T-helper 2 cell (primary cell): ENCODE measurements around the gene LAYN.
A peak's percentile ranks its signal among the peaks of the same experiment; 100 is the strongest.

Experiments used
- DNase-seq, 5 experiments: peaks; one replicate each; pipeline versions ENCODE4 v3.0.0 to v3.0.0-alpha.2; 2012 to 2022

Gene LAYN

DNA sequence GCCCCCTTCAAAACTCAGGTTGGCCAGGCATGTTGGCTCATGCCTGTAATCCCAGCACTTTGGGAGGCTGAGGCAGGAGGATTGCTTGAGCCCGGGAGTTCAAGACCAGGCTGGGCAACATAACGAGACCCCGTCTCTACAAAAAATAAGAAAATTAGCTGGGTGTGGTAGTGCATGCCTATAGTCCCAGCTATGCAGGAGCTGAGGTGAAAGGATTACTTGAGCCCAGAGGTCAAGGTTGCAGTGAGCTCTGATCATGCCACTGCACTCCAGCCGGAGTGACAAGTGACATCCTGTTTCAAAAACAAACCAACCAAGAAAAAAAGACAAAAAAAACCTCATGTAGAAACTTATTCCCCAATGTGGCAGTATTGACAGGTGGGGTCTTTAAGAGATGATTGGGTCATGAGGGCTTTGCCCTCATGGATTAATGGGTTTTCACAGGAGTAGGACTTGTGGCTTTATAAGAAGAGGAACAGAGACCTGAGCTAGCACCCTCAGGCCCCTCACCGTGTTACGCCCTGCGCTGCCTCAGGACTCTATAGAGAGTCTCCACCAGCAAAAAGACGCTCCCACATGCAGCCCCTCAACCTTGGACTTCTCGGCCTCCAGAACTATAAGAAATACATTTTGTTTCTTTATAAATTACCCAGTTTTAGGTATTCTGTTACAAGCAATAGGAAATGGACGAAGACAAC is 22.3 kb downstream of the LAYN start:
- DNase-seq: no peak

DNA sequence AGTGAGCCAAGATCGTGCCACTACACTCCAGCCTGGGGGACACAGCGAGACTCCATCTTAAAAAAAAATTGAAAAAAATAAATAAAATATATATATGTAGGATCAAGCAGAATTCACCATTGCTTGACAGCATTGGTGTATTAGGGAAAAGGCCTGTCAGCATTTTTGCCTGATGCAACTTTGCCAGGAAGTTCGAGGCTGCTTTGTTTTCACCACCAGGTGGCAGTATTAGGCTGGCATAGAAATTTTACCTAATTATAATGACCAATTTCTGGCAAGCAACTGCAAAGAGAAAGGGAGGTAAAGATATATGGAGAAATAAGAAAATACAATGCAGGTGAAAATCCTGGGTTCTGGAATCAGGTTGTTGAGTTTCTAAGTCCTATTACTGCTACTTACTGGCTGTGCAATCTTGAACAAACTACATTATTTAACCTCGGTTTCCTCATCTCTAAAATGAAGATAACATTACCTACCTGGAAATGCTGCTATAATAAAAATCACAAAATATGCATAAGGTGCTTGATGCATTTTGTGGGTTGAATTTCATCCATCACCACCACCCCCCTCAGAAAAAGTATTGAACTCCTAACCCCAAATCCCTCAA is 24.7 kb downstream of the LAYN start:
- DNase-seq: peak in 4 of 5 experiments; percentile 27 to 50 (median 40)

DNA sequence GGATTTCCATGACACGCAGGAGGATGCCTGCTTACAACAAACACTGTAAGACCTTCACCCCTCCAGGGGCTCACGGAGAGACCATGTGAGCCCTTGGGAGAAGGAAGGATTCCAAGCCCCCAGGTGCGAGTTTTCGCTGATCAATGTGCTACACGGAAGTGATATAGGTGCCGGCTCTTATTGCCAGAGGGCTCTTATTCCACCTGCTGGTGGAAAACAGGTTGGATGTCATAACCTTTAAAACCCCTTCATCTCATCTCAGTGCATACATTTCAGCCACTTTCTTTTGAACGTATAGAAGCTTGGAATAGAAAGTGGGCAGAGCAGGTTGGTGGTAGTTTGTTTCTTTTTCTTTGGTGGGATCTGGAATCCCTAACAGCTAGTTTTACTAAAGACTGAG is 25.8 kb downstream of the LAYN start:
- DNase-seq: no peak

DNA sequence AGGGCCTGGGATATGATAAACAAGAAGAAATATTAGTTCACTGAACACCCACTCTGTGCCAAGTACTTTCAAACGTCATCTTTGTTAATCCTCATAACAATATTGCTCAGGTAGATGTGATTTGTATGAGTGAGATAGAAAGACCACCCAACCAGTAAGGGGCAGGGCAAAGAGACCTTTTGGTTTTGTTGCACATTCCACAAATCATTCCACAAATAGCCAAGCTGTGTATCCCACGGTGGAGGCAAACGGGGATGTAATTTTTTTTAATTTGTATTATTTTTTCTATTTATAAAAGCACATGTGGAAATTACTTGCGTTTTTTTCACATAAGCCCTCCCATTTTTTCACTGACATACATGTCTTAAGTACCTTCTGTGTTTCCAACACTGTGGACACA is 29.0 kb downstream of the LAYN start:
- no peak for DNase-seq

DNA sequence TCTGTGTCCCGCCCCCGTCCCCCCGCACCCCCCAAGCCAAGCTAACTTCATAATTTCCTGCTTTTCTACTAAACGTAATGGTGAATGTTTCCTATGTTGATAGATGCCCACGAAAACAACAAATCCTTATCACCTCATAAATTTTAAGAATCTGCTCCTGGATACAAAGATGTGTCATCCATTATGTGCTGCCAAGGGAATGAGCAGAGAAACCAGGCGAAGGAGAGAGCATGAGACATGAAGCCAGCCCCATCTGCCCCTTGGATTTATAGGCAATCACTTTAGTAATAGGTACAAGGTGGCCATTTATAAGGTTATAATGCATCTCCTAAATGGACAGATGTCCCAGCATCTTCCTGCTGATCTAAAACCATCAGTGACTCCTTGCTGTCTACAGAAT is 30.3 kb downstream of the LAYN start:
- no peak for DNase-seq

DNA sequence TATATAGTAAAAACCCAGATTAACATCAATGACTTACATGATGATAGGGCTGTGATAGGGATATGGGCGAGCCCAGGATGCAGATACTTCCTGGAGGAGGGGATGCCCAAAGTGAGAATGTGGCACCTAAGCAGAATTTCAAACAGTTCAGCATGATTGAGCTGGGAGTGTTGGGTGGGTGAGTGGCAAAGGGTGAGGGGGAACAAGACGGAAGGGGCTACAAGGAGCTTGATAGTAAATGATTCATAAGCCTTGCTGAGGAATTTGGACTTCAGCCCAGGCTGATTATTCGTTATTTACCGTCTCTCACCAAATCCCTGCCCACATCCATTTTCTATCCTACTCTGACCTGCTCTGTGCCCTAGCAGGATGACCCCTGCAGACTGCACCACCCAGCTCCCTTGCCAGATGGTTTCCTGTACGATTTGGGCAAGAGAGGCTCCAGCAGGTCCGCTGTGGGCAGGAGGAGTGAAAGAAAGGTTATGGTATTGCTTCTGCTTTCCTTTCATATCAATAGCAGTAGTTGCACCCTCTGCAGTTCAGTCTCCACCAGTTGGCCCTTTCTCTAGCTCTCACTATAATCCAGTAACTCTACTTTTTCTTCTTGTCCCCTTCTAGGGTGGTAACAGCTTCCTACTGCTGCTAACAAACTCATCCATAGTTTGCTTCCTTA is 31.4 kb downstream of the LAYN start:
- DNase-seq: no peak

DNA sequence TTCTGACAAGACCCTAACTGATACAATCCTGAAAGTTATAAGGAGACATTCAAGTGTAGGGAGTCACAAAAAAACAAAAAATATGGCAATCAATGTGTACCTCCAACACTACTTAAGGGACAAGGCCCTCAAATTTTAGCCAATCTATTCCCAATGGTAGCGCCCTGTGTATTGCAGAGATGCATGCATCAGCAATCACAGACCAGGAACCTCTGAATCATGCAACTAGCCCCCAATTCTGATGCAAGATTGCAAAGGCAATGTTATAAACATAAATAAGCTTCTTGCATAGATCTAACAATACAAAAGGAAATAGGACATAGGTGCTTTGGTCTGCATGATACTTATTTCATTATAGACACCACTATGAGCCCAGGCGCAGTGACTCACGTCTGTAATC is 32.1 kb downstream of the LAYN start:
- DNase-seq: no peak

DNA sequence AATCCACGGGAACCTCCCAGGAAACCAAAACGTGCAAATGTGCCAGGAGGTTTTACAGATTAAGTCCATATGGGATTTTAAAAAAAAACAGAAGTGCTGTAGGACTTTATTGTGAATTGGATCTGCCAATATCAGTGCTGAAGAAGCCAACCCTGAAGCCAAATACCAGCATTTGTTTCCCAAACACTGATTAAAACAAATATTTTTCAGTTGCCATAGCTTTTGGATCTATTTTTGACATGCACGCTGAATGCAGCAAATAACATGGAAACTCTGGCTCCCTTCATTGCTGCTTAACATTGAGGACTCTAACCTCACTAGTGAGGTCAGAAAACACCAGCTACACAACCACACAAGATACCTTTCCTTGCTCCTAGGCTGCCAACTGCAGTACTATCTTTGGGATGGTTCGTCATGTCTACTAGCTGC is 33.3 kb downstream of the LAYN start:
- no peak for DNase-seq

DNA sequence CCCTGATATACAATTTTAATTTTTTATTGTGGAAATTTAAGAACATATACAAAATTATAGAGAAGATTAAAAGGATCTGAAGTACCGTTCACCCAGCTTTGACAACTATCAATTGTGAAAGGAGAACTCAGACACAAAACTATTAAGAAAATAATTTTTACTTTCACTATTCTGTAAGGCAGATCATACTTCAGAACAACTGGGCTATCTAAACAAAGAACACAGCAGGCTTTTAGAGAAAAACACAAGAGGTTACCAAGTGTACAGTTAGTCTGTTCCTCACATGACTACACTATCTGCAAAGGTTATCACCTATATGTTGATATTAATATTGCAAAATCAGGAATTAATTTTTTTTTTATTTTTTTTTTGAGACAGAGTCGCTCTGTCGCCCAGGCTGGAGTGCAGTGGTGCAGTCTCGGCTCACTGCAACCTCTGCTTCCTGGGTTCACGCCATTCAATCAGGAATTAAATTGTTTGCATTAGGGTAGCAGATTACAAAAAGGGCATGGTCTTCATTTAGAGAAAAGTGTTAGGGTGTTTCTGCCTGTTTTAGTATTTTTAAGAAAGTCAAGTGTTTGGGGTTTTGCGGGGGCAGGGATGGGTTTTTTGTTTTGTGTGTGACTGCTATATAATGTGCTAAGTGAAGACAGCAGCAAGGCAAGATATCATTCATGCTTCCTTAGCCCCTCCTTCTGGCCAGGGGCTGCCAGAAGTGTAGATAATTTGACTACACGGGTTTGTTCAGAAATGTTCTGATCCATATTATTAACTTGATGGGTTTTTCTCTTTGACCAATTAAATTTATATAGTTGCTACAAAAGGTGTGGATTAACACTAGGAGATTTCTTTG is 34.1 kb downstream of the LAYN start:
- DNase-seq: no peak

DNA sequence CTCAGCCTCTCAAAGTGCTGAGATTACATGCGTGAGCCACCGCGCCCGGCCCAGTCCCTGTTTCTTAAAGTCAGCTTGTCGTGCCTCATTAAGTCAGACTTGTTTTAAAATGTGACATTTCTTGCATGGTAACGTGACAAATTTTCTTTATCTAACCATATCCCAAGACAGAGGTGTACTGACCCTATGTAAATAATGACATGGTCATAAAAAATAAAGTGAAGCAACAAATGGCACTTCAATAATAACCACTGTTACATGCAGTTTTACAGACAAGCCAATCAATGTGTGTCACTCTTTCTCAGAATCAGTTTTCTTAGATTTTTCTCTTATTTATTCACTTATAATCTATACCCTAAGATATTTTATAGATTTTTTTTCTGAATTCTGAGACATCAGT is 35.2 kb downstream of the LAYN start:
- no peak for DNase-seq

DNA sequence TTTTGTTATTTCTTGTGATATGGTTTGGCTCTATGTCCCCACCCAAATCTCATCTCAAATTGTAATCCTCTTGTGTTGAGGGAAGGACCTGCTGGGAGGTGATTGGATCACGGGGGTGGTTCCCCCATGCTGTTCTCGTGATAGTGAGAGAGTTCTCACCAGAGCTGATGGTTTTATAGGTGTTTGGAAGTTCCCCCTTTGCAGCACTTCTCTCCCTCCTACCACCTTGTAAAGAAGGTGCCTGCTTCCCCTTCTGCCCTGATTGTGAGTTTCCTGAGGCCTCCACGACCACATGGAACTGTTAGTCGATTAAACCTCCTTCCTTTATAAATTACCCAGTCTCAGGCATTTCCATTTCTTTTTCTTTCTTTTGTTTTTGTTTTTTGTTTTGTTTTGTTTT is 37.3 kb downstream of the LAYN start:
- no peak for DNase-seq

DNA sequence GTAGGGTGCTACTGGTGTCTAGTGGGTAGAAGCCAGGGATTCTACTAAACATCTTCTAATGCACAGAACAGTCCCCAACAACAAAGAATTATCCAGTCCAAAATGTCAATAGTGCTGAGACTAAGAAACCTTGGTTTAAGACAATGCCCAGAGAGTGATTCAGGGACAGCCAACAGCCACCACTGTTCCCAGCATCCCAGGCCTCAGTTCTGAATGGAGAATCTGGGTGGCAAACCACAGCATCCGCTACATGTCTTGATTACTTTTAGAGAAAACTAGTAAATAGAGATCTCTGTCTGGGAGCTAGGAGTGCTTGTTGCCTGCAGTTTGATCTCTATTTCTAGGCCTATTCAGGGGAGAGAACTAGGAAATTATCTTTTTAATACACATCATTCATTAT is 40.8 kb downstream of the LAYN start:
- no peak for DNase-seq

DNA sequence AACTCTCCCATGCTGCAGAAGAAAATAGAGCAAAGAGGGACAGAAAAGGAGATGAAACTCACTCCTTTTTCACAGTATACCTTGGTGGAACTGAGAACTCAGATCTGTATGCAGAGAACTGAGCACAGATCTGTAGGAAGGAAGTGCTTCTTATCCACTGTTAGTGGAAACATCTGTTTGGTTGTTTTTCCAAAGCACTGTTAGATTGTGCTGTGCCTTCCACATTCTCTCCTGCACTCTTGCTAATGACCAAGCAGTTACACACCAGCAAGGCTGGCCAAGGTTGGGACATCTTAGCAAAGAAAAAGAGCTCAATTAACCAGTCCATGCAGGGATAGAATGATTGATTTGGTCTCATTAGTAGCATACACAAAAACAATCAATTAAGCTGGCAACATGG is 41.6 kb downstream of the LAYN start:
- DNase-seq: no peak

DNA sequence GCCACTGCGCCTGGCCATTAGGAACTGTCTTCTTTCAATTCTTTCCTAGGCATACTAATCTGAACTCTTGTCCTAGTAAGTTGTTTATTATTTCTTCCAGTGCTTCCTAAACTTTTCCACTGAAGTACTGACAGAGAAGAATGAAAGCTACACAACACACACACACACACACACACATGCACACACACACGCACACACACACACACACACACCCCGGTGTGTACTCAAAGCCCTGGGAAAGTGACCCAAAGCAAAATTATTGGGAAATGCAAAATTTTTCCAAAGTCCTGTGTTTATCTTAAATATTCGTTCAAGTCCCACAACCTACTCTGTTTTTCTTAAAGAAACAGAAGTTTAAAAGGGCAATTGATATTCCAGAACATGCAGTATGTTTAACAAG is 42.4 kb downstream of the LAYN start:
- DNase-seq: no peak

DNA sequence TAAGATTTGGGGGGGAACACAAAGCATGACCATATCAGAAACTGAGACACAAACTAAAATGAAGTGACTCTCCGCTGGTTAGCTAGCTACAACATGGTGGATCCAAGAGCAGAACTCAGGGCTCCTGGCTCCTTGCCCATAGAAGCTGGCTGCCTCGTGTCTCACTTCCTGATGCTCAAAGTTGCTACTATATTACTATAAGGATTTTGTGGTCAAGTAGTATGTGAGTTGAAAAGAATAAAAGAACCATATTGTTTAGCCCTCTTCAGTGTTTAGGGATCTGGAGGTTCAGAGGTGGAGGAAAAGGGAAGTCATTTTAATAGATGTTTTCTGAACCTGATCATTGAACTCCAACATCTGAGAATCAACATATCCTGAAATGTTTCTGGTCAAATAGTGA is 44.9 kb downstream of the LAYN start:
- no peak for DNase-seq

DNA sequence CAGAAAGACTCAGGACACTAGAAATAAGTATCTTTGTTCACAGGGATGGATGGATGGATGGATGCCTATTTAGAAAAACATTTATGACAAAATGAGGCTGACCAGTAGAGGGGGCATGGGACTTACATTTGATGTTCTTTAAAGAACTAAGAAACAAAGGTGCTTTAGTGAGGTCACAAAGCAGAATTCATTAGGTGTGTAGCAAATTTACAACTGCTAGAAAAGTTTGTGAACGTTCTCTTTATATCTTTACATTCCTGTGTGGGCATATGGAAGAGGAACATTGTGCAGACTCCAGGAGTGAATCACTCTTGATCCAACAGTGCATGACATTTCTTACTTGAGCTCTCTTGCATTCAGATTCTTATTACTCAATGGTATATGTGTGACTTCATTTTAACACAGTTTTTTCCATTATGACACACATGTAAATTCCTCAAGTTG is 45.9 kb downstream of the LAYN start:
- peak in 3 of 5 experiments; percentile 24 to 56 (median 29) for DNase-seq

DNA sequence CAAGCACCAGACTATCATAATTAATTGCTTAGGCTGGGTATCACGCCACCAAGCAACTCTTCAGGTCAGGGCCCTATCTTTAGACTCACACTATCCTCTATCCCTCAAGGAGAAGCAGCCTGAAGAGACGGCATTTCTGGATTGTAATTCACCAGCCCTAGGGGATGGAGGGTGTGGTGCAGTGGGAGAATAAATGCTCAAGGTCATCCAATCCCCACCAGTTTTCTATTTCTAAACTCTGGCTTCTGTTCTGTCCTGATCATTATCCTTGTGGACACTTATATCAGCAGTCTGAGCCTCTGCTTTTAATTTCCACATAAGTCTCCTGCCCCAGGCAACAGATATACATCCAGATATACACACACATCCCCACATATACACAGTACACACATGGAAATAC is 48.6 kb downstream of the LAYN start:
- DNase-seq: no peak

DNA sequence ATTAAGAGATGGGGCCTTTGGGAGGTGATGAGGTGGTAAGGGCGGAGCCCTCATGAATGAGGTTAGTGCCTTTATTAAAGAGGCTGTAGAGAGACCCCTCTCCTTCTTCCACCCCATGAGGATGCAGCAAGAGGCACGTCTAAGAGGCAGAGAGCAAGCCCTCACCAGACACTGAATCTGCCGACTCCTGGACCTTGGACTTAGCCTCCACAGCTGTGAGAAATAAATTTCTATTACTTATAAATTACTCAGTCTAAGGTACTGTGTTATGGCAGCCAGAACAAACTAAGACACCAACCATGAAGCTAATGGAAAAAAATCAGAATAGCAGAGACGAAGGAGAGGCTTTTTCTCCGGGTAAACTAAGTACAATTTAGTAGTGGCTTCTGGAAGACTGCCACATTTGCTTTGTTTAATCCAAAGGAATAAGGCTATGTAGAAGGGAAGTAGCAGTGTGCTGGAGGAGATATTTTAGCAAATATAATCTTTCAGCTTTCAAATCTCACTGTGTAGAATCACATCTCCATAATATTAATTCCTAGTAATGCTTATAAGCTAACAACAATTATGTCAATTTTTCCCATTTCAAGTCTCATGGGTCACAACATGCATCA is 49.5 kb downstream of the LAYN start:
- DNase-seq: no peak

DNA sequence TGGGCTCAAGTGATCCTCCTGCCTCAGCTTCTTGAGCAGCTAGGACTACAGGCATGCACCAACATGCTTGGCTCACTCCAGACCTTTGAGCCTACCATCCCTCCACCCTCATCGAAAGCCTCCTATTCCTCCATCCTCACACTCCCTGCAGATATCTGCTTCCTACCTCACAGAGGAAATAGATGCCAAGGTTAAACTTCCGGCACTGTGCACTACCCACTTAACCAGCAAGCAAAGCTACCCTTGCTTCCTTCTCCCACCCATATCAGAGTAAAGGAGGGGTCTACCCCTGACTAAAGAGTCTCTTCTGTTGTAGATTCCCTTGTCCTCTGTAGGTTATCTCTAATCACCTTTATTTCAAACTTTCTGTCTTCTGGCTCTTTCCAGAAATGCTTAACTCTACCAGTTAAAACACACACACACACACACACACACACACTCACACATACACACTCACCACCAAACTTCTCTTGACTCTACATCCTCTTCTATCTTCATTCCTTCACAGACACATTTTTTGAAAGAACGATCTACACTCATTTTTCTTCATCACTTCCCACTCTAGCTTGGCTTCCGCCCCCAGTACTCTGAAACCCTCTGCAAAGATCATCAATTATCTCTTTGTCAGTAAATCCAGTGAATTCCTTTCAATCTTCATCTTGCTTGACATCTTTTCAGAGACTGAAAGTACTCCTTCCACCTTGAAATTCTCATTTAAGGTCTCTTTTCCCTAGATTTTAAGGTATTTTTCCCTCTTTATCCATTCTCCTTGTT is 50.9 kb downstream of the LAYN start:
- no peak for DNase-seq

DNA sequence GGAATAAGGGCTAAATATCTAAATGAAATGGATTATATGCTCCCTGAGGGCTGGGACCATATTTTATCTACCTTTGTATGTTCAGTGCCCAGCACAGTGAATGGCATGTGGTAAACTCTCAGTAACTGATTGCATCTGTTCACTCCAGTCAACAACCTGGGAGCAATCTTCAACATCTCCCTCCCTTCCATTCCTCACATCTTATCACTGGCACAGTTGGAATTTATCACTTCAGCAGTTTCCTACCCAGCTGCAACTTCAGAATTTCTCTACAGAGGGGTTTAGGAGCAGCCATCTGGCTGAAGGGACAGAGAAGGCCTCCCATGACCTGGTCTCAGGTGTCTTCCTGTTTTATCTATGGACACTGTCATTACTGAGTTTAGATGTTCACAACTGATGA is 52.0 kb downstream of the LAYN start:
- DNase-seq: no peak

DNA sequence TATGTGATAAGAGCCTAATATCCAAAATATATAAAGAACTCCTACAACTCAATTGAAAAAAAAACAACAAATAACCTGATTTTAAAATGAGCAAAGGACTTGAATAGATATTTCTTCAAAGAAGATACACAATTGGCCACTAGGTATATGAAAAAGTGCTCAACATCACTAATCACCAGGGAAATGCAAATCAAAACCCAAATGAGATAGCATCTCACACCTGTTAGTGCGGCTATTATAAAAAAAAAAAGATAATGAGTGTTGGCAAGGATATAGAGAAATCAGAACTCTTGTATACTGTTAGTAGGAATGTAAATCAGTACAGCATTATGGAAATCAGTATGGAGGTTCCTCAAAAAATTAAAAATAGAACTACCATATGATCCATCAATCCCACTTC is 55.8 kb downstream of the LAYN start:
- no peak for DNase-seq

DNA sequence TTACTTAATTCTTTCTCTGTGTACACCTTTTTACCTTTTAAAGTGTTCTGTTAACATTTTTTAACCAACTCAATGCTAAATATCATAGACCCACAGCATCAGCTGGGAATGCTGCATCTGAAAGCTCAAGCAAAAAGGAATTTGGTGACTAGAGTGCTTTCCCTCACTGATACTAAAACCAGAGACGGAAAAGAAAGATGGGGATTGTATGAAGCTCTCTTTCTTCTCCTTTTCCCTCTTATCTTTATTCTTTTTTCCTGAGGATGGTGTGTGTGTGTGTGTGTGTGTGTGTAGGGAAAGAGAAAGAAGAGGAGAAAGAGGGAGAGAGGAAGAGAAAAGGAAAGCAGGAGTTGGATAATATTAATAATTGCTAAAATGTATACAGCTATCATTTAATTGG is 57.6 kb downstream of the LAYN start:
- no peak for DNase-seq
